Measurements from ENCODE around the gene APOE.
A peak's percentile ranks its signal among the peaks of the same experiment; 100 is the strongest.
"Not testable (repeated sequence)": the region's sequence is repeated elsewhere in the genome, so short reads cannot be mapped to it uniquely, and the experiment has no call there.

Gene APOE

DNA sequence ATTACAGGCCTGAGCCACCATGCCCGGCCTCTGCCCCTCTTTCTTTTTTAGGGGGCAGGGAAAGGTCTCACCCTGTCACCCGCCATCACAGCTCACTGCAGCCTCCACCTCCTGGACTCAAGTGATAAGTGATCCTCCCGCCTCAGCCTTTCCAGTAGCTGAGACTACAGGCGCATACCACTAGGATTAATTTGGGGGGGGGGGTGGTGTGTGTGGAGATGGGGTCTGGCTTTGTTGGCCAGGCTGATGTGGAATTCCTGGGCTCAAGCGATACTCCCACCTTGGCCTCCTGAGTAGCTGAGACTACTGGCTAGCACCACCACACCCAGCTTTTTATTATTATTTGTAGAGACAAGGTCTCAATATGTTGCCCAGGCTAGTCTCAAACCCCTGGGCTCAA, 4.2 kb downstream of the APOE start:
- no peak for DNase-seq (ENCODE audit: low read depth in 2 of 2)

DNA sequence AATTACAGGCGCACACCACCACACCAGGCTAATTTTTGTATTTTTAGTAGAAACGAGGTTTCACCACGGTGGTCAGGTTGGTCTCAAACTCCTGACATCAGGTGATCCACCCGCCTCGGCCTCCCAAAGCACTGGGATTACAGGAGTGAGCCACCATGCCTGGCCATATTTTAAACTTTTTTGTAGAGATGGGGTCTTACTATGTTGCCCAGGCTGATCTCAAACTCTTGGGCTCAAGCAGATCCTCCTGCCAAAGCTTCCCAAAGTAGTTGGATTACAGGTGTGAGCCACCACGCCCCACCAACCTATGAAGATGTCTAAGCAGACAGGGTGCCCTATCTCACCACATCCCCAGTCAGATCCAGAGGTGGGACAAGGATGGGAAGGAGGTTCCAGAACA, 6.3 kb downstream of the APOE start:
- DNase-seq (ENCODE audit: low read depth in 2 of 2) = not testable (repeated sequence)

DNA sequence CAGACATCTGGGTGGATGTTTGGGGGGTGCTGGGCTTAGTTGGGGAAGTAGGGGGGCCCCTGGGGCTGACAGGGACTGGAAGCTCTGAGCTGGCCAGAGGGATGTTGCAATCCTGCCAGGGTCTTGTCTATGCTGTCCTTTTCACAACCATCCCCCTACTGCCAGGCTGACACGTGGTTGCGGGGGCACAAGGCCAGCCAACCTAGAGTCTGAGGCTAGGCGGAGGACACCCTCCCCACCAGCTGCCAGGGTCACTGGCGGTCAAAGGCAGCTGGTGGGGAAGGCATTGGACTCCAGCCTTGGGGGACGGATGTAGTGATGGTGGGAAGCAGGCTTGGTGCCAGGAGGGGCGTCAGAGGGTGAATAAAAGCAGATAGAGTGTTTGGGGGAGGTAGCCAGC, 7.3 kb downstream of the APOE start:
- DNase-seq (ENCODE audit: low read depth in 2 of 2) = no peak

DNA sequence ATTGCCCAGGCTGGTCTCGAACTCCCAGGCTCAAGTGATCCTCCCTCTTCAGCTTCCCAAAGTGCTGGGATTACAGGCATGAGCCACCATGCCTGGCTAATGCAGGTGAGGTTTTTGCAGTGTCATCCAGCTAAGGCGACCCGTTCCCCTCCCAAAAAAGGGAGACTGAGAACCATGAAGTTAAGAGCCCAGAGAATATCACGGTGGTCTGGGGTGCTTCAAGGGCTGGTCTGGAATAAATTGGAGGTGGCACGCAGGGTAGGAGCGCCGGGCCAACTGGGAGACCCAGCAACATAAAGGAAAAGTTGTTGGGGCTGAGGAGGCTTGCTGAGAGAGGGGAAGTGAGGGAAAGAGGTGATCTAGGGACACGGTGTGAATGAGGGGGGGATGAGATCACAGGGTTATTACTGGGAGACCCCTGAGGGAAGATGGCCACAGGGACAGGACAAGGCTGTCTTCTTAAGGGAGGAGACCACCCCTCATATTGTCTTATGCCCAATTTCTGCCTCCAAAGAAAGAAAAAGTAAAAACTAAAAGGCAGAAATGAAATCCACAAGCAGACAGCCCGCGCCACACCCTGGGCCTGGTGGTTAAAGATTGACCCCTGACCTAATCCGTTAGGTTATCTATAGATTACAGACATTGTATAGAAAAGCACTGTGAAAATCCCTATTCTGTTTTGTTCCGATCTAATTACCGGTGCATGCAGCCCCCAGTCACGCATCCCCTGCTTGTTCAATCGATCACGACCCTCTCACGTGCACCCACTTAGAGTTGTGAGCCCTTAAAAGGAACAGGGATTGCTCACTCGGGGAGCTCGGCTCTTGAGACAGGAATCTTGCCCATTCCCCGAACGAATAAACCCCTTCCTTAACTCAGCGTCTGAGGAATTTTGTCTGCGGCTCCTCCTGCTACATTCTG, 8.2 kb downstream of the APOE start:
- not testable (repeated sequence) for DNase-seq (ENCODE audit: low read depth in 2 of 2)

DNA sequence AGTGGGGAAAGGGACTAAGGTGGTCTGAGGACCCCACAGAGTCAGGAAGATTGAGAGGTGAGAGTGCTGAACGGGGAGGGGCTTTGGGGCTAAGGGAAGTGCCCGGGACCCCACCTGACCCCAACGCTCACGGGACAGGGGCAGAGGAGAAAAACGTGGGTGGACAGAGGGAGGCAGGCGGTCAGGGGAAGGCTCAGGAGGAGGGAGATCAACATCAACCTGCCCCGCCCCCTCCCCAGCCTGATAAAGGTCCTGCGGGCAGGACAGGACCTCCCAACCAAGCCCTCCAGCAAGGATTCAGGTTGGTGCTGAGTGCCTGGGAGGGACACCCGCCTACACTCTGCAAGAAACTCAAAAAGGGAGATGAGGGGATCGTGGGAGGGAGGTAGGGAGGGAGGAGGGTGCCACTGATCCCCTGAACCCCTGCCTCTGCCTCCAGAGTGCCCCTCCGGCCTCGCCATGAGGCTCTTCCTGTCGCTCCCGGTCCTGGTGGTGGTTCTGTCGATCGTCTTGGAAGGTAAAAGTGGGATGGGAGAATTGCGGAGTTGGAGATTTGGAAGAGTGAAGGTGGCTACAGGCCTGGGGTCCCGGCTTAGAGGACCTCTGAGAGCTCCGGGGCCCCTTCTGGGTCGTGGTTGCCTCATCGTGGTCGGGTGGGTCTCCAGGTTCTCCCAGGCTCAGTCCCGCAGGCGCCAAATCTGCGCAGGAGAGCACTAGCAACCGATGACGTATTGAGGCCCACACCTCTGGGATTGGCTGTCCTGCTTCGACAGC, 9.0 kb downstream of the APOE start, which contains the start of gene APOC1:
Gene APOC1, plus strand, starts transcription at position 176 of the 774 bp plus-strand sequence. Its CDS starts 284 bp downstream, at position 460.
- DNase-seq (ENCODE audit: low read depth in 2 of 2) = peak; percentile 61 to 67

DNA sequence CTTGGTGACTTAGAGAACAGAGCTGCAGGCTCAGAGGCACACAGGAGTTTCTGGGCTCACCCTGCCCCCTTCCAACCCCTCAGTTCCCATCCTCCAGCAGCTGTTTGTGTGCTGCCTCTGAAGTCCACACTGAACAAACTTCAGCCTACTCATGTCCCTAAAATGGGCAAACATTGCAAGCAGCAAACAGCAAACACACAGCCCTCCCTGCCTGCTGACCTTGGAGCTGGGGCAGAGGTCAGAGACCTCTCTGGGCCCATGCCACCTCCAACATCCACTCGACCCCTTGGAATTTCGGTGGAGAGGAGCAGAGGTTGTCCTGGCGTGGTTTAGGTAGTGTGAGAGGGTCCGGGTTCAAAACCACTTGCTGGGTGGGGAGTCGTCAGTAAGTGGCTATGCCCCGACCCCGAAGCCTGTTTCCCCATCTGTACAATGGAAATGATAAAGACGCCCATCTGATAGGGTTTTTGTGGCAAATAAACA, 18.7 kb downstream of the APOE start:
- DNase-seq (ENCODE audit: low read depth in 2 of 2) = no peak

DNA sequence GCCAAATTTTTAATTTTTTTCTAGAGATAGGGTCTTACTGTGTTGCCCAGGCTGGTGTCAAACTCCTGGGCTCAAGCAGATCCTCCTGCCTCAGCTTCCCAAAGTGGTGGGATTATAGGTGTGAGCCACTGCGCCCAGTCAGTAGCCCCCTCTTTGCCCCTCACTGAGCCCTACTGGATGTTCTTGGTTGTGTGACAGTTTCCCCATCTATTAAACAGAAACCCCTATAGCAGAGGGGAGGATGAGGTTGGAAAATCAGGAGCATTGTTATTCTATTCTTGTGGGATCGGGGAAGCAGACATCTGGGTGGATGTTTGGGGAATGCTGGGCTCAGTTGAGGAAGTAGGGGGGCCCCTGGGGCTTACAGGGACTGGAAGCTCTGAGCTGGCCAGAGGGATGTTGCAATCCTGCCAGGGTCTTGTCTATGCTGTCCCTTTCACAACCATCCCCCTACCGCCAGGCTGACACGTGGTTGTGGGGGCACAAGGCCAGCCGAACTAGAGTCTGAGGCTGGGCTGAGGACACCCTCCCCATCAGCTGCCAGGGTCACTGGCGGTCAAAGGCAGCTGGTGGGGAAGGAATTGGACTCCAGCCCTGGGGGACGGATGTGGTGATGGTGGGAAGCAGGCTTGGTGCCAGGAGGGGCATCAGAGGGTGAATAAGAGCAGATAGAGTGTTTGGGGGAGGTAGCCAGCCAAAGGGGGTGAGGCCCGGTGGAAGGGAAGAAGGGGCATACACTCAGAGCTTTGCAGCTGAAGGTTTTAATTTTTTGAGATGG, 19.7 kb downstream of the APOE start:
- DNase-seq (ENCODE audit: low read depth in 2 of 2) = no peak

DNA sequence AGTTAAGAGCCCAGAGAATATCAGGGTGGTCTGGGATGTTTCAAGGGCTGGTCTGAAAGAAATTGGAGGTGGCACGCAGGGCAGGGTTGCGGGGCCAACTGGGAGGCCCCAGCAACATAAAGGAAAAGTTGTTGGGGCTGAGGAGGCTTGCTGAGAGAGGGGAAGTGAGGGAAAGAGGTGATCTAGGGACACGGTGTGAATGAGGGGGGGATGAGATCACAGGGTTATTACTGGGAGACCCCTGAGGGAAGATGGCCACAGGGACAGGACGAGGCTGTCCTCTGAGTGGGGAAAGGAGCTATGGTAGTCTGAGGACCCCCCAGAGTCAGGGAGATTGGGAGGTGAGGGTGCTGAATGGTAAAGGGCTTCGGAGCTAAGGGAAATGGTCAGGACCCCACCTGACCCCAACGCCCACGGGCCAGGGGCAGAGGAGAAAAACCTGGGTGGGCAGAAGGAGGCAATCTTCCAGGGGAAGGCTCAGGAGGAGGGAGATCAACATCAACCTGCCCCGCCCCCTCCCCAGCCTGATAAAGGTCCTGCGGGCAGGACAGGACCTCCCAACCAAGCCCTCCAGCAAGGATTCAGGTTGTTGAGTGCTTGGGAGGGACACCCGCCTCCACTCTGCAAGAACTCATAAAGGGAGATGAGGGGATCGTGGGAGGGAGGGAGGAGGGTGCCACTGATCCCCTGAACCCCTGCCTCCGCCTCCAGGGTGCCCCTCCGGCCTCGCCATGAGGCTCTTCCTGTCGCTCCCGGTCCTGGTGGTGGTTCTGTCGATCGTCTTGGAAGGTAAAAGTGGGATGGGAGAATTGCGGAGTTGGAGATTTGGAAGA, 20.9 kb downstream of the APOE start:
- DNase-seq (ENCODE audit: low read depth in 2 of 2) = not testable (repeated sequence)

DNA sequence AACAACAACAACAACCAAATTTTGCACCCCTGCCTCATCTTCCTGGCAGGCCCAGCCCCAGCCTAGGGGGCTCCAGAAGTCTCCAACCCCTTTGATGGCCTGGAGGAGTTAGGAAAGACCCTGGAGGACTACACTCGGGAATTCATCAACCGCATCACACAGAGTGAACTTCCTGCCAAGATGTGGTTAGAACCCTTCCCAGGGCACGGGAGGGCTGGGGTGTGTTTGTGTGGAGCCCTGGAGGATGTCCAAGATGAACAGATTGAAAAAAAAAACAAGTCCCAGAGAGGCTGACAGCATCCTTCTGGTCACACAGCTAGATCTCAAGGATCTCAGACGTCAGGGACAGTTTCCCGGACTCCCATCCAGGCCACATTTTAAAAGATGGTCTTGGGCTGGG, 22.1 kb downstream of the APOE start:
- no peak for DNase-seq (ENCODE audit: low read depth in 2 of 2)

DNA sequence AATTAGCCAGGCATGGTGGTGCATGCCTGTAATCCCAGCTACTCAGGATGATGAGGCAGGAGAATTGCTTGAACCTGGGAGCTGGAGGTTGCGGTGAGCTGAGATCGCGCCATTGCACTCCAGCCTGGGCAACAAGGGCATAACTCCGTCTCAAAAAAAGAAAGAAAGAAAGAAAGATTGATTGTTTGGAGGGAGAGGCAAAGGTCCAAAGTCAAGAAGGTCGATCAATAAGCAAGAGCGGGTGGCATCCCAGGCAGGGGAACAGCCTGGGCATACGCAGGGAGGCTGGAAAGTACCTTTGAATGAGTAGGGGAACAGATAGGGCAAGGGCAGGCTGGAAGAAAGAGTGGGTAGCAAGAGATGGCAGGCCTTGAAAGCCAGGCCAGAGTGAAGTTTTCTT, 24.5 kb downstream of the APOE start:
- no peak for DNase-seq (ENCODE audit: low read depth in 2 of 2)

DNA sequence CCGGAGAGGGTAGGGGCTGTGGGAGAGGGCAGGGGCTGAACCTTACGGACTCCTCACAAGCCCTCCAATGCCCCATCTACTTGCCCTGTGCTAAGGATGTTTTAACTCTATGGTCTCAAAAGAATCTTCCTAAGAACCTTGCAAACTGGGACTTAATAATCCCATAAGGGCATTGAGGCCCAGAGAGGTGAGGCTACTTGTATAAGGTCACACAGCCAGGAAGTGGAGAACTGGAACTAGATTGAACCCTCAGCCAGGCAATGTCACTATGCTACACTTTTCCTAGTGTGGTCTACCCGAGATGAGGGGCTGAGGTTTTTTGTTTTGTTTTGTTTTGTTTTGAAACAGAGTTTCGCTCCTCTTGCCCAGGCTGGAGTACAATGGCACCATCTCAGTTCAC, 25.9 kb downstream of the APOE start:
- DNase-seq (ENCODE audit: low read depth in 2 of 2) = no peak

DNA sequence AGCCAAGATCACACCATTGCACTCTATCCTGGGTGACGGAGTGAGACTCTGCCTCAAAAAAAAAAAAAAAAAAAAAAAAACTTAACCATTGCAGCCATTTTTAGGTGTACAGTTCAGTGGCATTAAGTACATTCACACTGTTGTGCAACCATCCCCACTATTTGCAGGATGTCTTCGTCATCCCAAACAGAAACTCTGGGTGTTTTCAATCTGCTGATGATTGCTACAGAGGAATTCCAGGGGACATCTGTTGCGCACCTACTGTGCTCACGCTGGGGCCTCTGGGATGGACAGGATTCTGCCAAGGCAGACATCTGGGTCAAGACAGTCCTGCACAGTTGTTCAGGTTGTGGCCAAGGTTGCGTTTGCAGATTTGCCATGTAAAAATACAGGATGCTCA, 34.1 kb downstream of the APOE start:
- no peak for DNase-seq (ENCODE audit: low read depth in 2 of 2)

DNA sequence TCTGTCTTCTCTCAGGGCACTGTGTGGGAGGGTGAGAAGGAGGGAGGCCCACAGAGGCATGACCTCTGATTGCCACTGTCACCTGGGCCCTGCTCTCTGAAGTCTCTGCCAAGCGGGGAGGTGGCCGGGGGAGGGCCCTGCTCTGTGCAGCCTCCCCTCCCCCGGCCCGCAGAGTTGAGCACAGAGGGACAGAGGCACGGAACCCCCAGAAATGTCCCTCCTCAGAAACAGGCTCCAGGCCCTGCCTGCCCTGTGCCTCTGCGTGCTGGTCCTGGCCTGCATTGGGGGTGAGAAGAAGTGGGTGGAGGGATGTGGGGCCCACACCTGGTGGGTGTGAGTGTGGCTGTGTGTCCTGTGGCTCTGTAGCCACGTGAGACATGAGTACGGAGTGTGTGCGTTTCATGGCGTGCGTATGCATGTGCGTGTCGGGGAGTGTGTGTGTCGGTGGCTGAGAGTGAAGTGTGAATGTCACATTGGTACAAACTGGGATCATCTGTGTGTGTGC, 36.5 kb downstream of the APOE start, which contains the start of gene APOC4:
Gene APOC4, plus strand, starts transcription at position 171 of the 505 bp plus-strand sequence. Its CDS starts 41 bp downstream, at position 212.
- DNase-seq (ENCODE audit: low read depth in 2 of 2) = no peak

DNA sequence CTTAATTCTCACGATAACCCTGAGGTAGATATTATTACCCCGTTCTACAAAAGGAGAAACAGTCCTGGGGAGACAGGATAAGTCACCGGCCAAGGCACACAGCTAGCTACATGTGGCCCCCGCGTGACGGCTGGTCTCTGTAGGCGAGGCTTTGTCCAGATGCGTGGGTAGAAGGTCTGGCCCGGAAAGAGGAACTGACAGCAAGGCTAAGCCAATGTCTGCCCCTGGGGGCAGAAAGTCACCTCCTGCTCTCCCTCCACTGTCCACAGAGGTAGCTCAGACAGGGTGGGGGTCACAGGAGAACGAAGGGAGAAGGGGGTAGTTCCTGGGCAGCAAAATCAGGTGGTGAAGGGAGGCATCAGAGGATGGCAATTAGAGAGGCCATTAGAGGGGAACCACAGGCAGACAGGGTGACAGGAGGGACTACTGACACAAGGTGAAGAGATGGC, 38.2 kb downstream of the APOE start:
- no peak for DNase-seq (ENCODE audit: low read depth in 2 of 2)

DNA sequence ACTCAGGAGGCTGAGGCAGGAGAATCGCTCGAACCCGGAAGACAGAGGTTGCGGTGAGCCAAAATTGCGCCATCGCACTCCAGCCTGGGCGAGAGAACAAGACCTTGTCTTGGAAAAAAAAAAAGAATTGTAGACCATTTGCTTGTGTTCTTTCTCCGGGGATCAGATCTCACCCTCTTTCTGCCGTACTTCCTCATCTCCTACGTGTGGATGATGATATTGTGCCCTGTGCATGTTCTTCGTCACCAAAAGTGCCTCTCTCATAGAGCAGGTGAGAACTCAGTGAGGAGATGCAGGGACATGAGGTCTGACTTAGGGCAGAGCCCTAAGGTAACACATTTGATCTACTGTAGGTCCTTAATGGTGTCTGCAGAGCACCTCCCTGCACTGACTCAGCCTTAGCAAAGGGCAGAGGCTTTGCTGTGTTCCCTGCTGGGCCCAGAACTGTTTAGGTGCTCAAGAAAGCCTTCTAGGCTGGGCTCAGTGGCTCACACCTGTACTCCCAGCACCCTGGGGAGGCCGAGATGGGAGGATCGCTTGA, 41.5 kb downstream of the APOE start:
- DNase-seq (ENCODE audit: low read depth in 2 of 2) = no peak

DNA sequence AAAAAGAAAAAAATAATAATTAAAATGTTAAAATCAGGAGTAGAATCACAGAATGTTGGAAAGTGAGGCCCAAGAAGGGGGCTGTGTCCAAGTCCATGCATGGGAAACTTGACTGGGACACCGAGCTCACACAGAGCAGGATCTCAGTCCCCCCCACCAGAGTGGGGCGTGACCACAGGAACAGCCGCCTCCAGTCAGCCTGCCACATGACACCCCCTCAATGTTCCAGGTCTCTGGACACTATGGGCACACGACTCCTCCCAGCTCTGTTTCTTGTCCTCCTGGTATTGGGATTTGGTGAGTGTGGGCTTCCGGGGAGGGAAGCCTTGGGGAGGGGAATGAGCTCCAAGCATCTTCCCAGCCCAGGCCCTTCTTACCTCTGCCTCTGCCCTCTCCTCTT, 42.6 kb downstream of the APOE start:
- no peak for DNase-seq (ENCODE audit: low read depth in 2 of 2)

DNA sequence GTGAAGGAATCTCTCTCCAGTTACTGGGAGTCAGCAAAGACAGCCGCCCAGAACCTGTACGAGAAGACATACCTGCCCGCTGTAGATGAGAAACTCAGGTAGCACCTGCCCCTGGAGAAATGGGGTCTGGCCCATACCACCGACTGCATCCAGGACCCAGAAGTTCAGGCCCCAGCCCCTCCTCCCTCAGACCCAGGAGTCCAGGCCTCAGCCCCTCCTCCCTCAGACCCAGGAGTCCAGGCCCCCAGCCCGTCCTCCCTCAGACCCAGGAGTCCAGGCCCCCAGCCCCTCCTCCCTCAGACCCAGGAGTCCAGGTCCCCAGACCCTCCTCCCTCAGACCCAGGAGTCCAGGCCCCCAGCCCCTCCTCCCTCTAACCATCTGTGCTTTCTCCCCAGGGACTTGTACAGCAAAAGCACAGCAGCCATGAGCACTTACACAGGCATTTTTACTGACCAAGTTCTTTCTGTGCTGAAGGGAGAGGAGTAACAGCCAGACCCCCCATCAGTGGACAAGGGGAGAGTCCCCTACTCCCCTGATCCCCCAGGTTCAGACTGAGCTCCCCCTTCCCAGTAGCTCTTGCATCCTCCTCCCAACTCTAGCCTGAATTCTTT, 43.3 kb downstream of the APOE start:
- no peak for DNase-seq (ENCODE audit: low read depth in 2 of 2)

DNA sequence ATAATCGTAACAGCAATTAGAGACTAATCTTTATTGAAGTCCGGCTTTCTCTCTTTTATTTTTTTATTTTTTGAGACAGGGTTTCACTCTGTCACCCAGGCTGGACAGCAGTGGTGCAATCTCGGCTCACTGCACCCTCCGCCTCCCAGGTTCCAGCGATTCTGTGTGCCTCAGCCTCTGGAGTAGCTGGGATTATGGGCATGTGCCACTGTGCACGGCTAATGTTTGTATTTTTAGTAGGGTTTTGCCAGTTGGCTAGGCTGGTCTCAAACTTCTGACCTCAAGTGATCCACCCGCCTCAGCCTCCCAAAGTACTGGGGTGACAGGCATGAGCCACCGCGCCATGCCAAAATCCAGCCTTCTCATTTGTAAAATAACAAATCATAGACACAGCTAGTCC, 44.0 kb downstream of the APOE start:
- no peak for DNase-seq (ENCODE audit: low read depth in 2 of 2)

All from stimulated activated CD8-positive, alpha-beta memory T cell treated with anti-CD3 and anti-CD28 coated beads, Interleukin-15, amount 100 ng/mL, for 48 hours (primary cell).